Activated T-helper 2 cell treated with anti-CD3 and anti-CD28 coated beads, Interferon-gamma antibody, Interleukin-2, Interleukin-4, amounts not matched to agents 10 μg/mL and 5 μg/mL and 100 μg/mL, durations not matched to agents 14 hours and 24 hours and 36 hours (primary cell): Measurements from ENCODE around the gene ADGRV1. TPM values are rescaled to one million over a fixed set of nuclear protein-coding genes. Genes with fewer than 3 reads are reported as not detected.
"Not testable (repeated sequence)": the region's sequence is repeated elsewhere in the genome, so short reads cannot be mapped to it uniquely, and the experiment has no call there.

Source experiments
- DNase-seq: peaks from one replicate; pipeline ENCODE4 v3.0.0; 2021; ENCODE audit warnings: low spot score
- H3K27ac Mint-ChIP-seq: one replicate; pipeline ENCODE4 v1.8.0; 2021; ENCODE audit warnings: mixed read lengths
- H3K27me3 Mint-ChIP-seq: one replicate; pipeline ENCODE4 v1.8.0; 2021; ENCODE audit warnings: low read depth, mixed read lengths
- H3K36me3 Mint-ChIP-seq: one replicate; pipeline ENCODE4 v1.8.0; 2021; ENCODE audit warnings: low read depth, mixed read lengths
- H3K4me1 Mint-ChIP-seq: one replicate; pipeline ENCODE4 v1.8.0; 2021; ENCODE audit warnings: low read depth, mixed read lengths
- H3K4me3 Mint-ChIP-seq: one replicate; pipeline ENCODE4 v1.8.0; 2021; ENCODE audit warnings: low read depth, mild to moderate bottlenecking, moderate library complexity, mixed read lengths
- H3K9me3 Mint-ChIP-seq: one replicate; pipeline ENCODE4 v1.8.0; 2021; ENCODE audit warnings: mixed read lengths
- intact Hi-C: fragments of 100-400 bp; cut with micrococcal nuclease; formaldehyde crosslinking; loops from one replicate; pipeline ENCODE4 v1.15.1; 2023
- total RNA-seq: library from RNA; stranded (reverse); gene quantifications from 2 replicates; pipeline ENCODE4 v1.2.3, GENCODE V29; 2022

Gene ADGRV1
- total RNA-seq, 1 donor from 2014 or later: 12.4 TPM

GRCh38 chr5:90911169-90911568 lies 352.6 kb downstream of the ADGRV1 start:
- peaks cover 2% of the 10 kb centered on the region for H3K4me1 Mint-ChIP-seq
- no peaks in the 10 kb centered on the region for H3K36me3 Mint-ChIP-seq
- no peak overlapping the region for H3K4me3 Mint-ChIP-seq
- H3K9me3 Mint-ChIP-seq: no peaks in the 10 kb centered on the region
- intact Hi-C loops: no loop called here
- DNase-seq: no peak
- H3K27me3 Mint-ChIP-seq: peaks cover 22% of the 10 kb centered on the region
- no peak overlapping the region for H3K27ac Mint-ChIP-seq

- no peak for DNase-seq
- peaks cover 2% of the 10 kb centered on the region for H3K4me1 Mint-ChIP-seq
- no peak overlapping the region for H3K27ac Mint-ChIP-seq
- peaks cover 16% of the 10 kb centered on the region for H3K27me3 Mint-ChIP-seq
- intact Hi-C loops: no loop called here
- H3K9me3 Mint-ChIP-seq: no peaks in the 10 kb centered on the region
- H3K4me3 Mint-ChIP-seq: no peak overlapping the region
- H3K36me3 Mint-ChIP-seq: no peaks in the 10 kb centered on the region
Observed at GRCh38 chr5:90912476-90912875, 353.9 kb downstream of the ADGRV1 start.

GRCh38 chr5:90915393-90915792 lies 356.8 kb downstream of the ADGRV1 start:
- no peak for DNase-seq
- intact Hi-C loops: no loop called here
- H3K9me3 Mint-ChIP-seq: no peaks in the 10 kb centered on the region
- H3K4me1 Mint-ChIP-seq: peaks cover 2% of the 10 kb centered on the region
- H3K36me3 Mint-ChIP-seq: no peaks in the 10 kb centered on the region
- H3K27me3 Mint-ChIP-seq: peaks cover 28% of the 10 kb centered on the region
- H3K27ac Mint-ChIP-seq: no peak overlapping the region
- no peak overlapping the region for H3K4me3 Mint-ChIP-seq

GRCh38 chr5:90916947-90917800 lies 358.6 kb downstream of the ADGRV1 start:
- no peak for DNase-seq
- Mint-ChIP-seq H3K4me3 (no peak overlapping the region), H3K9me3 (no peaks in the 10 kb centered on the region), H3K36me3 (no peaks in the 10 kb centered on the region), H3K27me3 (peaks cover 28% of the 10 kb centered on the region), H3K4me1 (peaks cover 1% of the 10 kb centered on the region), H3K27ac (no peak overlapping the region)
- intact Hi-C loops: no loop called here

- H3K27me3 Mint-ChIP-seq: peaks cover 28% of the 10 kb centered on the region
- intact Hi-C loops: no loop called here
- H3K27ac Mint-ChIP-seq: no peak overlapping the region
- DNase-seq: no peak
- no peaks in the 10 kb centered on the region for H3K9me3 Mint-ChIP-seq
- no peak overlapping the region for H3K4me3 Mint-ChIP-seq
- H3K36me3 Mint-ChIP-seq: no peaks in the 10 kb centered on the region
- peaks cover 1% of the 10 kb centered on the region for H3K4me1 Mint-ChIP-seq
Observed at GRCh38 chr5:90917928-90918668, 359.5 kb downstream of the ADGRV1 start.

GRCh38 chr5:90921418-90921973 lies 362.9 kb downstream of the ADGRV1 start:
- Mint-ChIP-seq H3K4me1 (peaks cover 1% of the 10 kb centered on the region), H3K36me3 (no peaks in the 10 kb centered on the region), H3K4me3 (no peak overlapping the region), H3K27me3 (peaks cover 16% of the 10 kb centered on the region), H3K27ac (no peak overlapping the region), H3K9me3 (no peaks in the 10 kb centered on the region)
- DNase-seq: no peak
- intact Hi-C loops: no loop called here

GRCh38 chr5:90924222-90924621 lies 365.6 kb downstream of the ADGRV1 start:
- H3K4me3 Mint-ChIP-seq, DNase-seq, H3K4me1 Mint-ChIP-seq, H3K27me3 Mint-ChIP-seq, H3K36me3 Mint-ChIP-seq, intact Hi-C loops, H3K27ac Mint-ChIP-seq, H3K9me3 Mint-ChIP-seq: not testable (repeated sequence)

GRCh38 chr5:90929013-90929839 lies 370.6 kb downstream of the ADGRV1 start:
- DNase-seq, H3K36me3 Mint-ChIP-seq, H3K4me3 Mint-ChIP-seq, H3K9me3 Mint-ChIP-seq, H3K27me3 Mint-ChIP-seq, intact Hi-C loops, H3K27ac Mint-ChIP-seq: not testable (repeated sequence)
- H3K4me1 Mint-ChIP-seq: peaks cover 12% of the 10 kb centered on the region

- no peak overlapping the region for H3K4me3 Mint-ChIP-seq
- no peaks in the 10 kb centered on the region for H3K36me3 Mint-ChIP-seq
- no peak for DNase-seq
- H3K4me1 Mint-ChIP-seq: peaks cover 18% of the 10 kb centered on the region
- no peak overlapping the region for H3K27ac Mint-ChIP-seq
- peaks cover 4% of the 10 kb centered on the region for H3K27me3 Mint-ChIP-seq
- no peaks in the 10 kb centered on the region for H3K9me3 Mint-ChIP-seq
- intact Hi-C loops: loop anchor here (5.0 to 10.0 kb wide), 4 partner anchors 92 to 297 kb away; no protein-coding TSS in a partner anchor
Observed at GRCh38 chr5:90930062-90930461, 371.5 kb downstream of the ADGRV1 start.

GRCh38 chr5:90930756-90931431 lies 372.3 kb downstream of the ADGRV1 start:
- Mint-ChIP-seq H3K27ac (no peak overlapping the region), H3K4me3 (no peak overlapping the region), H3K4me1 (peaks cover 19% of the 10 kb centered on the region), H3K36me3 (no peaks in the 10 kb centered on the region), H3K9me3 (no peaks in the 10 kb centered on the region), H3K27me3 (peaks cover 4% of the 10 kb centered on the region)
- DNase-seq: no peak
- intact Hi-C loops: loop anchor here (5.0 to 10.0 kb wide), 4 partner anchors 91 to 296 kb away; no protein-coding TSS in a partner anchor

- no peaks in the 10 kb centered on the region for H3K36me3 Mint-ChIP-seq
- intact Hi-C loops: loop anchor here (1.0 to 10.0 kb wide), 7 partner anchors 8 to 453 kb away; no protein-coding TSS in a partner anchor
- peaks cover 4% of the 10 kb centered on the region for H3K27me3 Mint-ChIP-seq
- DNase-seq: no peak
- H3K9me3 Mint-ChIP-seq: no peaks in the 10 kb centered on the region
- no peak overlapping the region for H3K4me3 Mint-ChIP-seq
- no peak overlapping the region for H3K27ac Mint-ChIP-seq
- peaks cover 21% of the 10 kb centered on the region for H3K4me1 Mint-ChIP-seq
Observed at GRCh38 chr5:90932052-90932699, 373.6 kb downstream of the ADGRV1 start.
